ENCODE measurements around the gene POLR3B. TPM values are rescaled to one million over a fixed set of nuclear protein-coding genes. Genes with fewer than 3 reads are reported as not detected.

POLR3B gene
- total and polyA plus RNA-seq, 2 donors (not counting 1 experiment from before 2014, with no cell fraction given), result 9.9 to 13.6 TPM

DNA sequence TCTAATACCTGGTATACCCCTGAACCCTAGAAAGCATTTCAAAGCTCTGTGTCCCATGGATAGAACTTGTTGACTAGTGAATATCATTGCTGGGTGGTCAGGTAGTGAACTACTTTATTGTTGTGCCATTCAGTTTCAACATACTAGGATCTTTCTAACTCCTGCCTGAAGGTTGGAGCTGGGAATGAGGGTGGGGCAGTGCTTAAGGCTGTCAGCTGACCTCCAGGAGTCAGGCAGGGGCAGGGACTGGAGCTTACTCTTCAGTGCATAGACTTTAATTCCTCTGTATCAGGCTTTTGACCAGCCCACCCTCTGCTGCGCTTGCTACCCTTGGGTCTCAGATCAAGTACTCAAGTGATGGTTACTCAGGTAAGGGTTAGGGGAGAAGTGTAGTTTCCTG, 122.7 kb downstream of the POLR3B start:
- no peak for DNase-seq (ENCODE audit: low read depth in 2 of 2)
- Histone ChIP-seq H3K4me3 (replicated peaks in 1 of 4; ENCODE audit: control extremely low read depth in 1 of 4, insufficient read depth in 1 of 4, low read depth in 3 of 4, low read length in 4 of 4) (no peak overlapping the region), H3K27ac (ENCODE audit: insufficient read depth, low read length) (no peak overlapping the region), H3K9me3 (ENCODE audit: control insufficient read depth, insufficient read depth, low read depth, low read length) (no peaks in the 10 kb centered on the region), H3K4me2 (ENCODE audit: extremely low read depth, insufficient read depth, low read length) (no peak overlapping the region), H3K4me1 (ENCODE audit: control insufficient read depth, extremely low read depth, insufficient read depth, low read length) (no peaks in the 10 kb centered on the region), H2AFZ (ENCODE audit: low read length) (no peak overlapping the region), H3K27me3 (ENCODE audit: control insufficient read depth, insufficient read depth, low read length) (no peaks in the 10 kb centered on the region), H3K36me3 (ENCODE audit: control insufficient read depth, insufficient read depth, low read length) (no peaks in the 10 kb centered on the region), H3K79me2 (ENCODE audit: control insufficient read depth, insufficient read depth, low read length) (no peaks in the 10 kb centered on the region), H4K20me1 (ENCODE audit: control insufficient read depth, extremely low read depth, insufficient read depth, low read length) (no peaks in the 10 kb centered on the region), H3K9ac (ENCODE audit: insufficient read depth, low read length) (no peak overlapping the region)
- TF ChIP-seq EZH2 (IDR thresholded peaks at IDR 0.05; ENCODE audit: low read length, missing control alignments), result no peak
- TF ChIP-seq, protein P1, sequence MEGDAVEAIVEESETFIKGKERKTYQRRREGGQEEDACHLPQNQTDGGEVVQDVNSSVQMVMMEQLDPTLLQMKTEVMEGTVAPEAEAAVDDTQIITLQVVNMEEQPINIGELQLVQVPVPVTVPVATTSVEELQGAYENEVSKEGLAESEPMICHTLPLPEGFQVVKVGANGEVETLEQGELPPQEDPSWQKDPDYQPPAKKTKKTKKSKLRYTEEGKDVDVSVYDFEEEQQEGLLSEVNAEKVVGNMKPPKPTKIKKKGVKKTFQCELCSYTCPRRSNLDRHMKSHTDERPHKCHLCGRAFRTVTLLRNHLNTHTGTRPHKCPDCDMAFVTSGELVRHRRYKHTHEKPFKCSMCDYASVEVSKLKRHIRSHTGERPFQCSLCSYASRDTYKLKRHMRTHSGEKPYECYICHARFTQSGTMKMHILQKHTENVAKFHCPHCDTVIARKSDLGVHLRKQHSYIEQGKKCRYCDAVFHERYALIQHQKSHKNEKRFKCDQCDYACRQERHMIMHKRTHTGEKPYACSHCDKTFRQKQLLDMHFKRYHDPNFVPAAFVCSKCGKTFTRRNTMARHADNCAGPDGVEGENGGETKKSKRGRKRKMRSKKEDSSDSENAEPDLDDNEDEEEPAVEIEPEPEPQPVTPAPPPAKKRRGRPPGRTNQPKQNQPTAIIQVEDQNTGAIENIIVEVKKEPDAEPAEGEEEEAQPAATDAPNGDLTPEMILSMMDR (conservative IDR thresholded peaks at IDR 0.05 in 1 of 2, IDR thresholded peaks at IDR 0.05 in 1 of 2; ENCODE audit: low read depth in 1 of 2, low read length in 2 of 2), result no peak

DNA sequence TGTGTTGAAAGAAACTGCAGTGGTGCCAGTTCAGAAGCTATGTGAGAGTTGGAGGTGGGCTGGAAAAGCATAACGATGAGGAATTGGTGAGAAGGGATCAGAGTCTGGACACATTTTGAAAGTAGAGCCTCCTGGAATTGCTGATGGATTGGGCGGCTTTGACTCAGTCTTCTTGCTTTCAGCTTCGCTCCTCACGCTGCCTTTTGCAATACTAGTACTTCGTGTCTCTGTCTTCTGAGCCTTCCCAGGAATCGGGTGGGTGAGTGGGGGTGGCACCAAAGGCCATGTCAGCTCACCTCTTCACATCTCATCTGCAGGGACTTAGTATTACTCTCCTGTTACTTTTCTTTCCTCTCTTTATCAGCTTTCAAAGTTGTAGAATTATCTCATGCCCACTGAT, 123.7 kb downstream of the POLR3B start:
- no peaks in the 10 kb centered on the region for H3K4me1 ChIP-seq (ENCODE audit: control insufficient read depth, extremely low read depth, insufficient read depth, low read length)
- no peaks in the 10 kb centered on the region for H3K9me3 ChIP-seq (ENCODE audit: control insufficient read depth, insufficient read depth, low read depth, low read length)
- H2AFZ ChIP-seq (ENCODE audit: low read length), result no peak overlapping the region
- H3K36me3 ChIP-seq (ENCODE audit: control insufficient read depth, insufficient read depth, low read length), result no peaks in the 10 kb centered on the region
- no peak overlapping the region for H3K27ac ChIP-seq (ENCODE audit: insufficient read depth, low read length)
- TF ChIP-seq EZH2 (IDR thresholded peaks at IDR 0.05; ENCODE audit: low read length, missing control alignments), result no peak
- TF ChIP-seq, protein P1 (conservative IDR thresholded peaks at IDR 0.05 in 1 of 2, IDR thresholded peaks at IDR 0.05 in 1 of 2; ENCODE audit: low read depth in 1 of 2, low read length in 2 of 2), result no peak
- no peaks in the 10 kb centered on the region for H3K79me2 ChIP-seq (ENCODE audit: control insufficient read depth, insufficient read depth, low read length)
- no peak overlapping the region for H3K4me3 ChIP-seq (replicated peaks in 1 of 4; ENCODE audit: control extremely low read depth in 1 of 4, insufficient read depth in 1 of 4, low read depth in 3 of 4, low read length in 4 of 4)
- H3K9ac ChIP-seq (ENCODE audit: insufficient read depth, low read length), result no peak overlapping the region
- DNase-seq (ENCODE audit: low read depth in 2 of 2), result no peak
- no peaks in the 10 kb centered on the region for H3K27me3 ChIP-seq (ENCODE audit: control insufficient read depth, insufficient read depth, low read length)
- H4K20me1 ChIP-seq (ENCODE audit: control insufficient read depth, extremely low read depth, insufficient read depth, low read length), result no peaks in the 10 kb centered on the region
- H3K4me2 ChIP-seq (ENCODE audit: extremely low read depth, insufficient read depth, low read length), result no peak overlapping the region

DNA sequence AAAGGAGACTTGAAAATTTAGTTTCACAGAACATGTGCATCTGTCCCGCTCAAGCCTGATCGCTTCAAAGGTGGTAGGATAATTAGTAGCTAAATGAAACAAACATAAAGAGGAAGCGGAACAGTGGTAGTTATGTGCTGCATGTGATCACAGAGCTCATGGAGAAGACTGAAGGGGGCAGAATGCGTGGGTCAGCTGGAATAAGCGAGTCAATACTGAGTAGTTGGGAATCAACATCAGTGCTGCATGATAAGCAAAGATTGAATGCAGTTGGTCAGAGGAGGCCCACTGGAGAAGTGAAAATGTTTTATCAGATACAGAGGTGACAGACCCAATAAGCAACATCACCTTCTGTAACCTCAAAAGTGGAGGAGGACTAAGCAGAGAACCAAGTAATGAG, 130.1 kb downstream of the POLR3B start:
- Histone ChIP-seq H3K4me3 (replicated peaks in 1 of 4; ENCODE audit: control extremely low read depth in 1 of 4, insufficient read depth in 1 of 4, low read depth in 3 of 4, low read length in 4 of 4) (no peak overlapping the region), H2AFZ (ENCODE audit: low read length) (no peak overlapping the region), H3K9ac (ENCODE audit: insufficient read depth, low read length) (no peak overlapping the region), H4K20me1 (ENCODE audit: control insufficient read depth, extremely low read depth, insufficient read depth, low read length) (no peaks in the 10 kb centered on the region), H3K79me2 (ENCODE audit: control insufficient read depth, insufficient read depth, low read length) (no peaks in the 10 kb centered on the region), H3K4me2 (ENCODE audit: extremely low read depth, insufficient read depth, low read length) (no peak overlapping the region), H3K9me3 (ENCODE audit: control insufficient read depth, insufficient read depth, low read depth, low read length) (no peaks in the 10 kb centered on the region), H3K36me3 (ENCODE audit: control insufficient read depth, insufficient read depth, low read length) (no peaks in the 10 kb centered on the region), H3K27ac (ENCODE audit: insufficient read depth, low read length) (no peak overlapping the region), H3K27me3 (ENCODE audit: control insufficient read depth, insufficient read depth, low read length) (no peaks in the 10 kb centered on the region), H3K4me1 (ENCODE audit: control insufficient read depth, extremely low read depth, insufficient read depth, low read length) (no peaks in the 10 kb centered on the region)
- no peak for DNase-seq (ENCODE audit: low read depth in 2 of 2)
- TF ChIP-seq, protein P1 (conservative IDR thresholded peaks at IDR 0.05 in 1 of 2, IDR thresholded peaks at IDR 0.05 in 1 of 2; ENCODE audit: low read depth in 1 of 2, low read length in 2 of 2), result no peak
- no peak for TF ChIP-seq EZH2 (IDR thresholded peaks at IDR 0.05; ENCODE audit: low read length, missing control alignments)
